ENCODE results near the gene IQSEC1. TPM values are rescaled to one million over a fixed set of nuclear protein-coding genes. Genes with fewer than 3 reads are reported as not detected.

Gene IQSEC1
- polyA plus RNA-seq, 2 of the 4 experiments (the other 2 are of a cell fraction): 3.7 to 10.7 TPM

- H3K9me3 ChIP-seq: no peaks in the 10 kb centered on the region
- no peak for DNase-seq (ENCODE audit: low read depth in 1 of 2, low spot score in 1 of 2)
- H3K4me1 ChIP-seq: no peaks in the 10 kb centered on the region
- no peak overlapping the region for H3K4me3 ChIP-seq
- FAIRE-seq: no peak
- ChIA-PET CTCF (interaction anchor here (2.2 to 4.9 kb wide), 2 partner anchors 8 to 18 kb away, joined by 8 to 19 read pairs; partner anchors contain the start of gene RPL32), POLR2A (no interaction called here)
- ATAC-seq: no peak
- WGBS (ENCODE audit: missing lambda C conversion rate): 71% methylated on average over 7 of the region's 7 CpGs
- TF ChIP-seq BHLHE40 (IDR thresholded peaks at IDR 0.05; ENCODE audit: low read depth, low read length) (no peak), REST (IDR thresholded peaks at IDR 0.05) (no peak), ZNF302 (CRISPR knock-in tag; IDR thresholded peaks at IDR 0.05) (no peak), ZSCAN20 (CRISPR knock-in tag; IDR thresholded peaks at IDR 0.05) (no peak), MAFK (IDR thresholded peaks at IDR 0.05; ENCODE audit: partially characterized antibody) (no peak), CBX8 (IDR thresholded peaks at IDR 0.05) (no peak), CHD4 (IDR thresholded peaks at IDR 0.05; ENCODE audit: borderline replicate concordance) (no peak), FOSB (CRISPR knock-in tag; IDR thresholded peaks at IDR 0.05) (no peak), PBX3 (IDR thresholded peaks at IDR 0.05) (no peak), ZC3H11A (IDR thresholded peaks at IDR 0.05) (no peak), CEBPB (IDR thresholded peaks at IDR 0.05) (no peak)
- TF ChIP-seq, protein P1, sequence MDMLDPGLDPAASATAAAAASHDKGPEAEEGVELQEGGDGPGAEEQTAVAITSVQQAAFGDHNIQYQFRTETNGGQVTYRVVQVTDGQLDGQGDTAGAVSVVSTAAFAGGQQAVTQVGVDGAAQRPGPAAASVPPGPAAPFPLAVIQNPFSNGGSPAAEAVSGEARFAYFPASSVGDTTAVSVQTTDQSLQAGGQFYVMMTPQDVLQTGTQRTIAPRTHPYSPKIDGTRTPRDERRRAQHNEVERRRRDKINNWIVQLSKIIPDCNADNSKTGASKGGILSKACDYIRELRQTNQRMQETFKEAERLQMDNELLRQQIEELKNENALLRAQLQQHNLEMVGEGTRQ (IDR thresholded peaks at IDR 0.05): no peak
- no peak overlapping the region for H3K4me2 ChIP-seq
- H3K27ac ChIP-seq: no peak overlapping the region
Observed at GRCh38 chr3:12859840-12860239, 213.4 kb downstream of the IQSEC1 start.

- Histone ChIP-seq H3K4me2 (no peak overlapping the region), H3K9me3 (no peaks in the 10 kb centered on the region), H3K27ac (no peak overlapping the region), H3K4me1 (no peaks in the 10 kb centered on the region), H3K4me3 (no peak overlapping the region)
- ATAC-seq: peak in 1 of 2 experiments; percentile 23; a peak in 3 of 6 replicates
- no peak for FAIRE-seq
- CTCF ChIA-PET: interaction anchor here (0.9 to 4.9 kb wide), 5 partner anchors 11 to 128 kb away, joined by 4 to 19 read pairs (median 8); partner anchors contain the start of gene RPL32
- no peak for TF ChIP-seq RFX5 (IDR thresholded peaks at IDR 0.05)
- no peak for DNase-seq (ENCODE audit: low read depth in 1 of 2, low spot score in 1 of 2)
- 52% methylated on average over 5 of the region's 5 CpGs for WGBS (ENCODE audit: missing lambda C conversion rate)
- POLR2A ChIA-PET: interaction anchor here (1.0 kb wide), 1 partner anchor 15 kb away, joined by 3 read pairs; the partner anchor contains the start of gene RPL32
Observed at GRCh38 chr3:12856626-12857025, 216.6 kb downstream of the IQSEC1 start.

DNA sequence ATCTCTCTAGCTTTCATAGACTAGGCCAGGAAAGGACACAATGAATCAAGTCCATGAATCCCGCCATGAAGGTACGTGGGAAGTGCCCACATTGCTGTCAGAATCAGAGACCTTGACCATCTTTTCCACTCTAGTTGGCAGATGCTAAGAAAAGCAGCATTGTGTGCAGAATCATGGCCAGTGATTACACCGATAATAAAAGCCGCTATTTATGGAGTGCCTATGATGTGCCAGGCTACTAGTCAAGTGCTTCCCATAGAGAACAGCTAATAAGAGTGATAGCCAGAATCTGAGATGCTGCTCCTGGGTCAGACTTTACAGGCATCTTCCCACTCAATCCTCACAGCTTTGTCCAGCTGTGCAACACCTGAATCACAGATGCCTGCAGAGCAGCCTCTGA lies 218.7 kb downstream of the IQSEC1 start:
- H3K4me1 ChIP-seq: no peaks in the 10 kb centered on the region
- CTCF ChIA-PET: interaction anchor here (2.4 to 3.3 kb wide), 2 partner anchors 13 to 37 kb away, joined by 11 to 16 read pairs; partner anchors contain the start of gene RPL32
- ATAC-seq (no peak), FAIRE-seq (no peak), DNase-seq (ENCODE audit: low read depth in 1 of 2, low spot score in 1 of 2) (no peak)
- H3K27ac ChIP-seq: no peak overlapping the region
- no peak overlapping the region for H3K4me2 ChIP-seq
- no peak overlapping the region for H3K4me3 ChIP-seq
- WGBS (ENCODE audit: missing lambda C conversion rate): 56% methylated on average over 4 of the region's 4 CpGs
- no peaks in the 10 kb centered on the region for H3K9me3 ChIP-seq
- POLR2A ChIA-PET: no interaction called here
- TF ChIP-seq ZC3H11A (IDR thresholded peaks at IDR 0.05) (no peak), FOSB (CRISPR knock-in tag; IDR thresholded peaks at IDR 0.05) (no peak), JUN (IDR thresholded peaks at IDR 0.05) (no peak), RAD21 (conservative IDR thresholded peaks at IDR 0.05 in 1 of 2, IDR thresholded peaks at IDR 0.05 in 1 of 2) (no peak), REST (IDR thresholded peaks at IDR 0.05) (no peak), CBX2 (IDR thresholded peaks at IDR 0.05; ENCODE audit: borderline replicate concordance, low read depth) (no peak), HDAC2 (IDR thresholded peaks at IDR 0.05) (no peak), SREBF2 (IDR thresholded peaks at IDR 0.05) (no peak), POLR2A (IDR thresholded peaks at IDR 0.05; ENCODE audit: low read length) (no peak), ELK1 (IDR thresholded peaks at IDR 0.05; ENCODE audit: low read depth, low read length) (no peak), JUNB (IDR thresholded peaks at IDR 0.05) (no peak)
- TF ChIP-seq, protein P2, sequence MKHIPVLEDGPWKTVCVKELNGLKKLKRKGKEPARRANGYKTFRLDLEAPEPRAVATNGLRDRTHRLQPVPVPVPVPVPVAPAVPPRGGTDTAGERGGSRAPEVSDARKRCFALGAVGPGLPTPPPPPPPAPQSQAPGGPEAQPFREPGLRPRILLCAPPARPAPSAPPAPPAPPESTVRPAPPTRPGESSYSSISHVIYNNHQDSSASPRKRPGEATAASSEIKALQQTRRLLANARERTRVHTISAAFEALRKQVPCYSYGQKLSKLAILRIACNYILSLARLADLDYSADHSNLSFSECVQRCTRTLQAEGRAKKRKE (CRISPR knock-in tag; IDR thresholded peaks at IDR 0.05; ENCODE audit: low read depth): no peak

Data from A549 (cell line).